Psoas muscle (tissue), 8 donors: ENCODE measurements around the gene AKAP6. TPM values are rescaled to one million over a fixed set of nuclear protein-coding genes. Genes with fewer than 3 reads are reported as not detected.

Experiments
- ATAC-seq, 4 donors: fragments of 200-7000 bp; cut with Tn5 transposase; one replicate each; pipeline ENCODE4 v1.9.1; 2020; ENCODE audit warnings: moderate library complexity in 3 of 4, mild to moderate bottlenecking in 2 of 4
- DNase-seq, 2 donors: peaks; one replicate each; pipeline ENCODE4 v3.0.0-alpha.2; 2020
- H3K27ac ChIP-seq: fragments of 200-600 bp; one replicate; pipeline ENCODE4 v1.8.0; 2022
- H3K27me3 ChIP-seq, 3 donors: fragments of 200-600 bp in 1 of 3; one replicate each; pipeline versions ENCODE4 v1.6.1 to v1.8.0; 2013 to 2022; ENCODE audit warnings: low read length in 2 of 3, mild to moderate bottlenecking in 2 of 3, moderate library complexity in 1 of 3; ENCODE audit not compliant: insufficient read depth in 3 of 3
- H3K36me3 ChIP-seq, 2 donors: fragments of 200-600 bp in 1 of 2; one replicate each; pipeline versions ENCODE4 v1.6.1 to v1.8.0; 2013 to 2022; ENCODE audit warnings: low read depth in 1 of 2, mild to moderate bottlenecking in 1 of 2, moderate library complexity in 1 of 2; ENCODE audit not compliant: insufficient read depth in 1 of 2
- H3K4me1 ChIP-seq: fragments of 200-600 bp; one replicate; pipeline ENCODE4 v1.8.0; 2022
- H3K4me3 ChIP-seq: fragments of 200-600 bp; one replicate; pipeline ENCODE4 v1.8.0; 2022; ENCODE audit warnings: mild to moderate bottlenecking
- H3K9me3 ChIP-seq: fragments of 200-600 bp; one replicate; pipeline ENCODE4 v1.8.0; 2022
- CTCF ChIP-seq: fragments of 200-600 bp; IDR thresholded peaks from one replicate; pipeline ENCODE4 v1.8.0; 2022; ENCODE audit warnings: antibody characterized with exemption
- WGBS, 3 donors: extraction: QIAGEN DNeasy Blood & Tissue Kit; methylation state at CpG; one replicate each; pipeline versions ENCODE4 v1.1.6 to v1.1.7; 2013; 5-methylcytosine and 5-hydroxymethylcytosine counted together
- intact Hi-C, 2 donors: fragments of 100-400 bp; cut with DNase I; formaldehyde crosslinking; loops; one replicate each; pipeline versions ENCODE4 v1.11.0 to v1.14.2; 2022
- polyA plus RNA-seq, 3 donors: library from polyadenylated mRNA; stranded (reverse); fragments of 200-250 nt; gene quantifications; one replicate each; pipeline ENCODE4 v1.2.3, GENCODE V29; 2013
- total RNA-seq, 4 donors: library from RNA; stranded (reverse); fragmentation: NEBNext Ultra II Directional in 2 of 4; extraction: Animal tissue kit (Norgen Biotek cat#: 25700) in 2 of 4; gene quantifications; one replicate each; pipeline versions ENCODE4 v1.2.1 to v1.2.4, GENCODE V29; 2021 to 2023
- donor health status: healthy with polysubstance abuse.
- donor health status: DM: no; HTN: no; CAD: no; lungs with moderate emphysema.
- donor health status: Bipolar disorder and iron deficiency.
- donor health status: healthy.
- donor health status: DM: yes; HTN: yes; CAD: no.
- donor health status: DM: no; HTN: no; CAD: no.
- donor health status: DM: no; HTN: no; CAD: no.
- donor health status: DM: yes; HTN: yes; CAD: no.

Gene AKAP6
- total and polyA plus RNA-seq, 7 donors: 9.1 to 173 (median 113) TPM

- Histone ChIP-seq H3K27ac (no peak overlapping the region), H3K9me3 (no peaks in the 10 kb centered on the region), H3K4me1 (peaks cover 5% of the 10 kb centered on the region), H3K4me3 (no peak overlapping the region), H3K36me3 (no peaks in the 10 kb centered on the region), H3K27me3 (no peaks in the 10 kb centered on the region)
- WGBS, 3 donors: 96 to 100% (median 98%) methylated on average over 1 of the region's 1 CpG
- intact Hi-C loops: no loop called here
- no peak for DNase-seq
- no peak for ATAC-seq
- TF ChIP-seq CTCF: no peak
Measured at GRCh38 chr14:32412103-32412502, 83.0 kb downstream of the AKAP6 start.

GRCh38 chr14:32412532-32412931 lies 83.4 kb downstream of the AKAP6 start:
- Histone ChIP-seq H3K36me3 (no peaks in the 10 kb centered on the region), H3K4me1 (peaks cover 9% of the 10 kb centered on the region), H3K9me3 (no peaks in the 10 kb centered on the region), H3K27ac (no peak overlapping the region), H3K27me3 (no peaks in the 10 kb centered on the region), H3K4me3 (no peak overlapping the region)
- intact Hi-C loops: no loop called here
- 47 to 85% (median 69%) methylated on average over 2 of the region's 2 CpGs for WGBS, 3 donors
- DNase-seq (no peak), ATAC-seq (no peak)
- no peak for TF ChIP-seq CTCF

DNA sequence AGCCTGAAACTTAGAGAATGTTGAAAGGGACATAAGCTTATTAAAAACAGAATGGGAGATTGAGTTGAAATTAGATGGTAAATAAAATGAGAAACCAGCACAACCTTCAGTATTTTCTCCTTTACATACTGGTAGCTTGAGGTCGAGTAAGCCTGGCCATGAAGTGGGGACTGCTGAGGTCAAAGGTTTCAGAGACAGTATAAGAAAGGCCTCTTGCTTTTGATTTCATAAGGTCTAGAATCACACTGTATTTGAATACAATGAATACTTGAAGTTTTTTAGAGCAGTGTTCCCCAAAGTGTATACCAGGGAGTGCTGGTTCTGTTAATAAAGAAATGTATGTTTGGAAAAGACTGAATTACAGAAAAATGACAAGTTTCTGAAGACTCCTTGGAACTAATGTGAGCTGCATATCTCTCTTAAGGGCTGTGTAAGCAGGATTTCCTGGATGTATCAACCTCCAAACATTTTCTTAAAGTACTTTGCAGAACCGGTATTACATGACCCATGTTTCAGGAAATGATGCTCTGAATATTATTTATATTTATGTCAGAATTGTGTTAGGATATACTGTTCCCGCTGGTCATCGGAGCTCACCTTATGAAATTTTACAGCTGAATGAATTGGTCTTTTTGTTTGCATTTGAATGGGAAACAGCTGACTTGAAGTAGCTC lies 85.0 kb downstream of the AKAP6 start:
- ATAC-seq (no peak), DNase-seq (no peak)
- H3K4me1 ChIP-seq: peaks cover 15% of the 10 kb centered on the region
- 33 to 61% (median 52%) methylated on average over 4 of the region's 4 CpGs for WGBS, 3 donors
- no peak overlapping the region for H3K4me3 ChIP-seq
- H3K27me3 ChIP-seq: no peaks in the 10 kb centered on the region
- intact Hi-C loops: no loop called here
- no peak for TF ChIP-seq CTCF
- no peaks in the 10 kb centered on the region for H3K9me3 ChIP-seq
- no peak overlapping the region for H3K27ac ChIP-seq
- no peaks in the 10 kb centered on the region for H3K36me3 ChIP-seq

- Histone ChIP-seq H3K27me3 (no peaks in the 10 kb centered on the region), H3K36me3 (no peaks in the 10 kb centered on the region), H3K4me3 (no peak overlapping the region), H3K4me1 (peaks cover 15% of the 10 kb centered on the region), H3K27ac (no peak overlapping the region), H3K9me3 (no peaks in the 10 kb centered on the region)
- no peak for TF ChIP-seq CTCF
- WGBS, 3 donors: 16 to 26% (median 19%) methylated on average over 3 of the region's 3 CpGs
- DNase-seq (no peak), ATAC-seq (no peak)
- intact Hi-C loops: no loop called here
Measured at GRCh38 chr14:32414808-32415255, 85.7 kb downstream of the AKAP6 start.
